Gastrocnemius medialis (tissue), 4 donors: ENCODE results near the gene ST8SIA2.

ENCODE experiments used
- CTCF ChIP-seq, 5 experiments: fragments of 450-650 bp in 3 of 5; fragments of 200-600 bp in 2 of 5; sonication (generic) in 2 of 5; IDR thresholded peaks in 4 of 5; conservative IDR thresholded peaks in 1 of 5; 1 replicate in 4 of 5; 2 replicates in 1 of 5; pipeline ENCODE4 v1.5.1; 2016 to 2019; ENCODE audit warnings: antibody characterized with exemption in 5 of 5, mild to moderate bottlenecking in 3 of 5, moderate library complexity in 3 of 5
- POLR2A ChIP-seq, 2 donors: fragments of 450-650 bp; IDR thresholded peaks; one replicate each; pipeline ENCODE4 v1.6.1; 2017; ENCODE audit warnings: antibody characterized with exemption in 2 of 2, mild to moderate bottlenecking in 2 of 2, moderate library complexity in 2 of 2

- no peak for TF ChIP-seq CTCF (IDR thresholded peaks at IDR 0.05 in 4 of 5, conservative IDR thresholded peaks at IDR 0.05 in 1 of 5)
- TF ChIP-seq POLR2A (IDR thresholded peaks at IDR 0.05), result no peak
Measured at GRCh38 chr15:92480361-92480760, 86.7 kb downstream of the ST8SIA2 start.
